NK-92 (cell line): ENCODE data around the gene ATP11A.
"Not testable (repeated sequence)": the region's sequence is repeated elsewhere in the genome, so short reads cannot be mapped to it uniquely, and the experiment has no call there.

Experiments used
- DNase-seq: peaks from one replicate; lab custom pipeline; 2025; ENCODE audit not compliant: unreplicated experiment; lab: John Stamatoyannopoulos, UW

ATP11A gene

DNA sequence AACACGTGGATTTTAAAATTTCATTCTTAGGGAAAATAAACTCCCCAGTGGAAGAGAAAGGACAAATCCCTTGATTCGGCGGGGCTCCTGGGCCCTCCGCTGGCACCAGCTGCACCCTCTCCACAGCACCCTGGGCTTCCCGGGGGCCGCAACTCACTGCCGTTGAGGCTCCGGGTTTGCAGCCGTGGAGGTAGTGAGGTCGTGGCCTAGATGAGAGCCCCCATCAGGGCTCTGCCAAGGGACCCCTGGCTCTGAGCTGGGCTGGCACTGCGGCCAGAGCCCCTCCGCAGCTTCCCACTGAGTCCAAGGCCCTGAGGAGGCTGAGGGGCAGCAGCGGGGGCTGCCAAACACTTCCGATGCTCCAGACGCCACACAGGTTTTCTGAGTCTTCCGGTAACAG is 145.5 kb downstream of the ATP11A start:
- DNase-seq, result no peak

- no peak for DNase-seq
Observed at GRCh38 chr13:112835796-112836195, 146.0 kb downstream of the ATP11A start.

DNA sequence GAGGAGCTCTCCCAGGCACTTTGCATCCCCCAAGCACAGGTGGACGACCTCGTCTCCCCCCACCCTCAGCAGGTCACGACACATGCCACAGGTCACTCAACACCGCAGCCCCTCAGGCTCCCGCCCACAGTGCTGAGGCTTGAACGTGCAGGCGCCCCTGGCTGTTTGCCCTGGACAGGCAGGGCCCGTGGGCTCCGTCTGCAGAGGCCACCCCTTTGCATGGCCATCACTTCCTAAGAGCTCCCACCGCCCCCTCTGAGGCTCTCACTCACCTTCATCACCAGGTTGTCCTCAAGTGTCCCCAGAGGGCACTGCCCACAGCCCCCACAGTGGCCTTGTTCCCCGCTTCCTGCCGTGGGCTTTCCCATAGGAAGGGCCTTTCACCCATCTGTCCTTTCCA is 147.1 kb downstream of the ATP11A start:
- DNase-seq, result no peak

GRCh38 chr13:112837371-112838037 is 147.7 kb downstream of the ATP11A start:
- DNase-seq, result no peak

- no peak for DNase-seq
Observed at GRCh38 chr13:112838038-112838841, 148.4 kb downstream of the ATP11A start.

DNA sequence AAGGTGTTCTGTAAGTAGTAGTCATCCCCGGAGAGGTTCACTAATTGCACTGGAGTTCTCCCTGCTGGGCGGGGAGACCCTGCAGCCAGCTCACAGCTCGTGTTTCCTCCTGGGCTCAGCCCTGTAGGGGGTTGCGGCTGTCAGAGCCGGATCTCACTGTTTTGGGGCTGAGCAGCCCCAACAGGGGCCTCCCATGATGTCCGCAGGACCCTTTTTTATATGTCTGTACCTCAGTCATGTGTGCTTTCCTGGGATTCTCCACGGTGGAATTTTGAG is 148.9 kb downstream of the ATP11A start:
- DNase-seq, result no peak

DNA sequence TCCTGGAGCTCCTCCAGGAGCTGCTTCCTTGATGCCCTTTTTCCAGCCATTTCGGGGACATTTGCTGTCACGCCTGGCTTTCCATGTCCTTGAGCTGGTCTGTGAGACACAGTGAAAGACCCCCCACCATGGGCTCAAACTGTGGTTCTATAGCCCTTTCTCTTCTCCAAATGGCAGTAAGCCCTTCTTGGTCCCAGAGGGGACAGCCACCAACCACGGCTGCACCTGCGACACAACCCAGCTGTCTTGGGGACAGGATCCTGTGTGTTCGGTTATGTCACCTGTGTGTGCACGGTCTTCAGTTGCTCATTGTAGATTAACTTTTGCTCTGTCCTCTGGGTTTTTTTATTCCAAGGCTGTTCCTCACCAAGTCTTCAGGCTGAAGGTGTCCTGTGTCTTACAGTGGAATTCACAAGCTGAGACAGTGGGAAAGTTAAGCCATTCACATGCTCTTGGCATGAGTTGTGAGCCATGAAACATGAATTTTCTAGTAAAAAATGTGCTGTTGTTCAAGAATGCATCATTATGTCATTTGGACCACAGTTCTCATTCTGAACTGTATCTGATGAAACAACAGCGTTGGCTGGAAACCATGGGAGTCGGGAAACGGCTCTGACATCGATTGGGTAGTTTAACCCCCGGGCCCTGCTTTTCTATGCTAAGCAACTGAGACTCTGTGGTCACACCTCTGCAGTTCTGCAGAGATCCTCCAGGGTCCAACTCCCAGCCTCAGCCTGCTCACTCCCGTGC is 149.7 kb downstream of the ATP11A start:
- DNase-seq, result no peak

GRCh38 chr13:112840472-112841302 is 150.8 kb downstream of the ATP11A start:
- no peak for DNase-seq

- not testable (repeated sequence) for DNase-seq
Observed at GRCh38 chr13:112841303-112842015, 151.6 kb downstream of the ATP11A start.

DNA sequence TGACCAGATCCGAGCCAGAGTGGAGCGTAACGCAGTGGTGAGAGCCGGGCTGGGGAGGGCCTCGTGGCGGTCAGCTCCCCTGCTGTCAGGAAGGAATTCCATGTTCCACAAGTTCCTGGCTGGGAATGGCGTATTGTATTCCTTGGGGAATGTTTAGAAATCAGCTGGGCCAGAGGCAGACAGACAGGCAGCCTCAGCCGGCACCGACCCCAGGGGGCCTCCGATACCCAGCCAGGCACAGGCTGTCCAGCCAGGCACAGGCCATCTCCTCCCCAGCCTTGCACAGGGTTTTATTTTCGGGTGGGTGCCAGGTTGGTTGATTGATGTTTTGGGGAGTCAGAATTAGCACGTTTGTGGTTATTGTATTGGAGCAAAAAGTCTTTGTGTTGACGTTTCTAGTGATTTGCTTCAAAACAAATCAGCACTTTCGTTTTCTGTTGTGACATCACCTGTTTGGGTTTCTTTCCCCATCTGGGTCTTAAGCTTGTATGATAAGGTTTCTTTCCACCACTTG is 152.6 kb downstream of the ATP11A start:
- no peak for DNase-seq

- no peak for DNase-seq
Observed at GRCh38 chr13:112842931-112843391, 153.1 kb downstream of the ATP11A start.

DNA sequence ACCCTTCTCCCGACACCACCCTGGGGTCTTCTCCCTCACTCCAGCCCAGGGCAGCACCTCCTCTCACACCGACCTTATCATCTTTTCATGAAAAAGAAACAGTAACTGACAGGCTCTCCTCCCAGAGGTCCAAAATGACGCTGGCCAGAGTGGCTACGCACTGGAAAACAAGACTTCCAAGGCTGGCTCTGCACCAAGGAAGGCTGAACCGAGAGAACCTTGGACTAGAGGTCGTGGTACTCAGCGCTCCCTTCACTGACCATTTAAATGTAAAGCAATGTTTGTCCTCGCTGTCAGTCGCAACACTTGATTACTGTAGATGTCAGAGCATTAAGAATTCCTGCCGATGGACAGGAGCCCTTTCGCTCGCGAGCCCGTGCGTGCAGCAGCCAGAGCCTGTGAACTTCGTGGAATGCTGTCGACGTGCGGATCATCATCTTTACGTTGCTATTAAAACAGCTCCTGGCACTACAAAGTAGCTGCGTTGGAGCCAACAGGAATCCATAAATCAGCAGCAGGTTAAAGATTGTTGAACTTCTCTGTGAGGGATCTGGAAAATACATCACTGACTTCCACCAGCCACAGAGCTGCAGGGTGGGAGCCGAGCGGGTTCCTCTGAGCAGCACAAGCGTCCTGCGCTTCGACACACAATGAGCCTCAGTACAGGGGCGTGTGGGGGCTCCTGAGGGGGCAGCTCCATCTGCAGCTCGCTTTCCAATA is 153.7 kb downstream of the ATP11A start:
- DNase-seq, result no peak

DNA sequence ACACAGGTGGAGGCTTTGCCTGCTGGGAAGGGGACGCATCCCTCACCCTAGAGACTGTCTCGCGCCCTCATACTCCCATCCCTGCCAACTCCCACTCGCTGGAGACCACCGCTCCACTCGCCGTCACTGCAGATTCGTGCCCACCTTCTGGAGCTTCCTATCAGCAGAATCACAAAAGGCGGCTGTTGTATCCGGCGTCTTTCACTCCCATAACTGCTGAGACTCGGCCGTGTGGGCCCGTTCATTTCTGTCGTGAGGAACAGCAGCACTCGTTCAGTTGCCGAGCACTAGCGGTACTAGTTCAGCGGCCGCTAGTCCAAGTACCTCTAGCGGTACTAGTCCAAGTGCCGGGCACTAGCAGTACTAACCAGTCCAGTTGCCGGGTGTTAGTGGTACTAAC is 154.6 kb downstream of the ATP11A start:
- no peak for DNase-seq

DNA sequence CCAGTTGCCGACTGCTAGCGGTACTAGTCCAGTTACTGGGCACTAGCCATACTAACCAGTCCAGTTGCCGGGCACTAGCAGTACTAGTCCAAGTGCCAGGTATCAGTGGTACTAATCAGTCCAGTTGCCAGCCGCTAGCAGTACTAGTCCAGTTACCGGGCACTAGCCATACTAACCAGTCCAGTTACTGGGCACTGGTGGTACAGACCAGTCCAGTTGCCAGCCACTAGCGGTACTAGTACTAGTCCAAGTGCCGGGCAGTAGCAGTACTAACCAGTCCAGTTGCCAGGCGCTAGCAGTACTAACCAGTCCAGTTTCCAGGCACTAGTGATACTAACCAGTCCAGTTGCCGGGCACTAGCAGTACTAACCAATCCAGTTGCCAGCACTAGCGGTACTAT is 155.0 kb downstream of the ATP11A start:
- no peak for DNase-seq

DNA sequence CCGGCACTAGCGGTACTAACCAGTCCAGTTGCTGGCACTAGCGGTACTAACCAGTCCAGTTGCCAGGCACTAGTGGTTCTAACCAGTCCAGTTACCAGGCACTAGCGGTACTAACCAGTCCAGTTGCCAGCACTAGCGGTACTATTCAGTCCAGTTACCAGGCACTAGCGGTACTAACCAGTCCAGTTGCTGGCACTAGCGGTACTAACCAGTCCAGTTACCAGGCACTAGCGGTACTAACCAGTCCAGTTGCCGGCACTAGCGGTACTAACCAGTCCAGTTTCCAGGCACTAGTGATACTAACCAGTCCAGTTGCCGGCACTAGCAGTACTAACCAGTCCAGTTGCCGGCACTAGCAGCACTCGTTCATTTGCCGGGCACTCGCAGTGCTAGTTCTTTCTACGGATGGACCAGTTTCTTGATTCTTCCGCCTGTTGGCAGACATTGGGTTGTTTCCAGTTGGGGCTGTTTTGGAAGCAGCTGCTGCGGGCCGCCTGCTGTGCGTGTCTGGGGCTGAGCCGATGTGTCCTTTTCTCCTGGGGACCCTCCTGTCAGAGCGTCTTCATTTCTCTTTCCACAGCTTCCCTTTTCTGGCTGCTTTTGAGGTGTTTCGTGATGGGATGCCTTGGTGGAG is 155.8 kb downstream of the ATP11A start:
- DNase-seq, result no peak

- no peak for DNase-seq
Observed at GRCh38 chr13:112846411-112847115, 156.7 kb downstream of the ATP11A start.

GRCh38 chr13:112849500-112849899 is 159.7 kb downstream of the ATP11A start:
- no peak for DNase-seq

- DNase-seq, result no peak
Observed at GRCh38 chr13:112850273-112850672, 160.4 kb downstream of the ATP11A start.
